A204.1 (cell line): Measurements from ENCODE around the gene OCA2.
"Not testable (repeated sequence)": the region's sequence is repeated elsewhere in the genome, so short reads cannot be mapped to it uniquely, and the experiment has no call there.

ENCODE experiments used
- FAIRE-seq: peaks from 2 replicates; lab custom pipeline; 2012; peaks lifted over from hg19 to GRCh38; lab: Jason Lieb, UNC

Gene OCA2

DNA sequence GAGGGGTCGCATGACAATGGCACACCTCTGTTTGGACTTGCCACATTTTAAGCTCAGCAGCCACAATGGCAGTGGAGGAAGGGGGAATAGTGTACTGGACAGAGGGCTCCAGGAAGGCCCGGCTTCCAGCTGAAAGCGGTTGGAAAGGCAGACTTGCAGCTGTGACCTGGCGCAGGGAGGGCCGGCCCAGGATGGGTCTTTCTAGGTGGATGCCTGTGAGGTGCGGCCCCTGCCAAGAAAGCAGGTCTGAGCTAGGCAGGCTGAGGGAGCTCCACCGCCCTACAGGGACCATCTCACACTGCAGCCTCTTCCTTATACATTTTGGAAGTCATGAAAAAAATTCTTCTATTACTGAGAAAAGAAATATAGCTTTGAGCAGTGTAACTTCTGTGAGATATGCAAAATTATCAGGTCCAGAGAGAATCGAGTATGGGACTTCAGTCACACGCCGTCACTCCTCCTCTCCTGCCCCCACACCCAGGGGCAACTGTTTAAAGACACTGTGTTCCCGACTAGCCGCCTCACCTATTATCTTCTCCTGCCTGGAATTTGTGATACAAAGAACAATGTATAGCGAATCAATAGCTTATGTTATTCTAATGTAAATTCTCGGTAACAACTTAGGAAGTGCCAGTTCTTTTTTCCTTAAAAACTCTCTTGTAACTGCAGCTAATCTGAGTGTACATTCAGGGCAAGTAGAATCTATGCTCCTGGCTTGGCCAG, 331.0 kb downstream of the OCA2 start:
- FAIRE-seq: no peak

DNA sequence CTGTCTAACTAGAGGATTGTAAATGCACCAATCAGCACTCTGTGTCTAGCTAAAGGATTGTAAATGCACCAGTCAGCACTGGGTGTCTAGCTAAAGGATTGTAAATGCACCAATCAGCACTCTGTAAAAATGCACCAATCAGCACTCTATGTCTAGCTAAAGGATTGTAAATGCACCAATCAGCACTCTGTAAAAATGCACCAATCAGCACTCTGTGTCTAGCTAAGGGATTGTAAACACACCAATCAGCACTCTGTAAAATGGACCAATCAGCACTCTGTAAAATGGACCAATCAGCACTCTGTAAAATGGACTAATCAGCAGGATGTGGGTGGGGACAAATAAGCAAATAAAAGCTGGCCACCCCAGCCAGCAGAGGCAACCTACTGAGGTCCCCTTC, 331.7 kb downstream of the OCA2 start:
- FAIRE-seq: not testable (repeated sequence)

DNA sequence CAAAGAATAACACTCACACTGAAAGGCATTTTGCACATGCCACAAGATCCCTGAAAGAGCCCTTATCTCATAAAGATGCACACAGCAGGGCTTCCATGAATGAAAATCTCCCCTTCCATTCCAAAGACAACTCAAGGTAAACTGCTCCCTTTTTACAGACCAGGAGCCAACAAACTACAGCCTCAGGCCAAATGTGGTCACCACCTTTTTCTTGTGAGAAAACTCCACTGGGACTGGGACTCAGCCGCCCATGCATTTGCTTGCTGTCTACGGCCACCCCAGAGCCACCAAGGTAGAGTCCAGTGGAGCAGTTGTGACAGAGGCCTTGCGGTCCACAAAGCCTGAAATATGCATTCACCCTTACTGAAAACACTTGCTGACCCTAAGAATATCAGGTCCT, 334.8 kb downstream of the OCA2 start:
- no peak for FAIRE-seq

DNA sequence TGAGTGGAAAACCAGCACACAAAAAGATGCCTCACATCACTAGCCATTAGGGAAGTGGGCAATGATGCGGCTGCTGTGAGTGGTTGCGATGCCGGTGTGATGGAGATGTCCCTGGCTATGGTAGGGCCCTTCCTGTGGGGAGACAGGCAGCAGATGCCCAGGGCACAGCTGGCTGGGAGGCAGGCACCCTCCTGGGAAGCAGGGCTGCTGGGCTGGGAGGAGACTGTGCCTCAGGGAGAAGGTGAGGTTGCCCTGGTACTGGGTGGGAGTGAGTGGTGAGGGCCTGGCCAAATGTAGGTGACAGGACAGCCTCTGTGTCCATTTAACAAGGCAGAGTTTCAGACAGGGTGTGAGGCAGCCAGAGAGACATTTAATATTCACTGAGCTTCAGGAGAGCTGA, 335.6 kb downstream of the OCA2 start:
- FAIRE-seq: no peak

DNA sequence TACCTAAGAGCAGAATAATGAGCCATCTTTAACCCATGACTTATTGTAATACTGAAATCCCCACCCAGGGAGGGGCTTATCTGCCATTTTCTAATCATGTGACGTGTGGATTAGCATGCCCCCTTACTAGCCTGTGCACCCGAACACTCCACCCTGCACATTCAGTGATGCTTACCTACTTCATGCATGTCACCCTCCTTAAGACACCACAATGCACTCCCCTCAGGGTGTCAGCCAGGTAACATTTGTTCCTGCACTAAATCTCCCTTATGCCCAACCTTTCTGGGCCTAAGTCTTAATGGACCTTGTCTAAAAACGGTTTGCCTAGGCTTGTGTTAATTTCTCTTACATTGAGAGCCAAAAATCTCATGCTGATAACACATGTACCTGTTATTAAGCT, 336.6 kb downstream of the OCA2 start:
- no peak for FAIRE-seq

DNA sequence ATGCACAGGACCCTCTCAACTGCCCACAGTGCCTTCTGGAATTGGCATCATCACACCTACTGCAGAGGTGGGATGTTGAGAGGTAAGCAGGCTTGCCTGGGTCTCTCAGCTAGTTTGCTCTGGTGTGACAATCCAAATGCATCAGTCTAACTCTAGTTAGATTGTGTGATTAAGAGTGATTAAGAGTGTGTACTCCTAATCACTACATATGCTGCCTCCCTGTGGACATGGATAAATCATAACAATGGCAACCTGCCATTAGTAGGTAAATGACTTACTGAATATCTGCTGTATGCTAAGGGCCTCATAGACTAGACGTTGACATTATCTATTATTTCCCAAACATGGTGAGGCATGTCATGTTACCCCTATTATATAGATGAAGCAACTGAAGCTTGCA, 342.1 kb downstream of the OCA2 start:
- FAIRE-seq: no peak

DNA sequence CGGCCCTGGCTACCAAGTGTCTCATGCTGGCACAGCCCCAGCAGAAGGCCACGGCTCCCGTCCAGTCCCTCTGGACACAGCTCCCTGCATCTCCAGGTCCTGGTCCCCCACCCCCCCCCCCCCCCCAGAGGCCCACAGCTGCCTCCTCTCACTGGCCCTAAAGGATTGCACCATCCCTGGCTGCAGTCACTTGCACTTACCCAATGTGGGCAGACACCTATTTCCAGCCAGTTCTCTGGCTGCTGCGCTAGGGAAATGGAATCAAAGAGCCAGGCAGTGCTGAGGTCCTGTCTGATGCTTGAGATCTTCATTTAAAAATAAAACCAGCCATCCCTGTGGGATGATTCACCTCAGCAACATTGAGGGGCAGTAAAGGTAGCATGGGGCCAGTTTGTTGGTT, 346.4 kb downstream of the OCA2 start:
- FAIRE-seq: no peak

DNA sequence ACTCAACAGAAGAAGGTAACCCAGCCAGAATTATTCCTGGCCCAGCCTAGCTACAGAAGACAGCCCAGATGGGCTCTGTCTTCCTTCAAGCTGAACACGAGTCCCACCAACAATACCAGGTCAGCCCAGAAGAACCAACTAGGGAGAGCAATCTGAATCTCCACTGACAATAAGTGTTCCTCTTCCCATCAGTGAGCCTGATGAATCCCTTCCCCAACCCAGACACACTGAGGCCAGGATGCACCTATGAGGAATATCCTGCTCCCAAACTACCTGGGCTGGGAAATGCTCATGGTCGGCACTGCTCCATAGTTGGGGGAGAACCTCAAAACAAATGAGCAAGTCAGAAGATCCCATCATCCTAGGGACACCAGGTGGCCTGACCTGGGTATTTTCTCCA, 351.1 kb downstream of the OCA2 start:
- FAIRE-seq: no peak

DNA sequence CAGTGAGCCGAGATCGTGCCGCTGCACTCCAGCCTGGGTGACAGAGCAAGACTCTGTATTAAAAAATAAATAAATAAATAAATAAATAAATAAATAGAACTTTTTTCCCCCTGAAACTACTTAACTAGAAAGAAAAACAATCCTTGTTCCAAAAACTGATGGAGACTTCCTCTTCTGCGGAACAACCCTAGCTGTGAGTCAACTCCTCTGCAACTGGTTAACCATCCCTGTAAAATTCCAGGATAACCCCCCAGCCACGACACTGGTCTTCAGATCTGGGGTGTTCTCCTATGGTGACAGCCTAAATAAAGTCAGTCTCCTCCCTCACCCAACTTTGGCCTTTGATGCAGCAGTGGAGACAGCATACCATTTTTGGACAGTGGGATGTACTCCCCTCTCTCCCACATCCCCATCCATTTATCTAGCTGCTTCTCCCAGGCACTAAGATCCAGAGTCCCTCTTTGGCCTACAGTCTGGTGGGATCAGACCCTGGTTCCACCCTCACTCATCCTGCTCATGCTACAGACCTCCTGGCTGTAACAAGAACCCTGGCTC, 352.6 kb downstream of the OCA2 start:
- no peak for FAIRE-seq

DNA sequence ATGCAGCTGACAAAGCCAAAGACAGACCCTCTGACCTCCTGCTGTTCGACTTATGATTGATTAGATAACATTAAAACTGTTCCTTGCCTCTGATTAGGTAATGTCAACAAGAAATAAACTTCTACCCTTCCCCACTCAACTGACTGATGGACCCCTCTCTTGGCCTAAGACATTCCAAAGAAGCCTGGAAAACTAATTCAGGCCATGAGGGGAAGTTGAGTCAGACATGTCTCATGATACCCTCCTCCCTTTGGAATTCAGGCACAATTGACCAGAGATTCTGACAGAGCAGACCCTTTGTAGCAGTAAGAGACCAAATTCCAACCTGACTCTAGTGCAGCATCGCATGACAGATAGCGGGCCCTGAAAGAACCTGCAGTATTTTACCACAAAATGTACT, 354.5 kb downstream of the OCA2 start:
- no peak for FAIRE-seq

DNA sequence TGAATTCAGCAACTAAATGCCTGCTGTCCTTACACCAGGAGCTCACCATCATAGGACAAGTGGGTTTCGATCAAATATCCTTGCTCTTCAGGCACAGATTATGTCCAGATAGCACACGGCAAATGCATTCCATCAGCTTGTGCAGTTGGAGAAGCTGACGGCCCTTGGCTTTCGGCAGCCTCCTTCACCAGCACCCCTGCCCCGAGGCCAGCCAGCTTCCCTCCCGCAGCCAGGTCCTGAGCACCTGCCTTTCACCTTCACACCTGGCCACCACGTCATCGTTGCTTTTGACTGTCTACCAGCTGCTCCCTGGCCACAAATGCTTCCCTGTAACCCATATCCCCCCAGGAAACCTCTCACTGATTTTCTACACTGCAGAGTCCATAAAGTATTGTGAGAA, 355.5 kb downstream of the OCA2 start:
- no peak for FAIRE-seq

DNA sequence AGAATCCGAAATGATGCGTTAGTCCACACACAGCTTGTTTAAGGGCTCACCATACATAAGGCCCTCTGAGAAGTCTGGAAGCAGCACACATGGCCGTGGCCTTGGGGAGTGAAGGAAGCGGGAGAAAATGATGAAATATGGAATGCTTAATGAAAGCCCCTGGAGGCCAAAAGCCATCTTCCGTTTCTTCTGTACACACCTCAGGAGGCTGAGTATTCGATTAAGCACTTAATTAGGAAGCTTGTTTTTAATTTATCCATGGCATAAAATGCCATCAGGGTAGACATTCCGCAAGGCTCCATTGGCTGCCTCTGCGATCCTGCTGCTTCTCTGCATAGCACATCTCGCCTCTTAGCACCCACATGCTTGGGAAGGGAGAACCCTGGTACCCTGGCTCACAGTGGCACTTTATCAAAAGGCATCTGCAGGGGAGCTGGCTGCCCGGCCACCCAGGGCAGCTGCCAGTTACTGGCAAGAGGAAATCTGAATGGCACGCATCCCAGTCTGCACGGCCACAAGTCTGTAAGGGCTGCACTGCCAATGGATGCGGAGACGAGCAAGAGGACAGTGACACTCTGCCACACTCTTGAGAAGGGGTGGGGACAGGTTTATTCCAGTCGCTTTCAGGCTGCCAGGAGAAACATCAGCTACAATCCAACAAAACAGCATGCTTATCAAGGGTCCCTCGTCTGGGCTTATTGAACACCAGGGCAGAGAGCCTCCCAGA, 356.2 kb downstream of the OCA2 start:
- FAIRE-seq: no peak

DNA sequence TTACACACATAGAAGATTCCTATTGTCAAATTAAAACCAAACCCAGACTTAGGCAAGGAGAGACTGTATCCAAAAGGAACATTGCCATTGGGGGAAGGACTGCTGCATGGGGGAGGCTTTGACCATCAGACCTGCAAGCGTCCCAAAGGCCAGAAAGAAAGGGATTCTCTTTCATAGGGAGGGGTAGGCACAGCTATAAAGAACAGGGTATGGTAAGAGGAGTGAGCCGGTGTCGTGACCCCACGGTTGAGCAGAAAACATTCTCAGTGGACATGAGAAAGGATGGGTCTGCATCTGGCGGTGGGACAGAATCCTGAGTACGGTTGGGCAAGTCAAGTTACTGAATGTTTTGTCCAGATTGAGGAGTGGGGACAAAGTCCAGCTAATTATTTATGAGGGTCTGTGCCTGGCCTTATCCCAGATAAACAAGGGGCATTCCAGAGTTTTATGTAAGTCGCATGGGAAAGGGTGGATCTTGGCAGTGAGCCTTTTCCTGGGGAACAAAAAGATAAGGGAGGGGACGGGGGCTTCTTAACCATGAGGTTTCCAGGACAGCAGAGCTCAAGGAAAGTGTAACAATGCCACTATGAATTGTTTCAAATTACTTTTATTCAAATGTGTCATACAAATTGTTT, 357.8 kb downstream of the OCA2 start:
- FAIRE-seq: no peak

DNA sequence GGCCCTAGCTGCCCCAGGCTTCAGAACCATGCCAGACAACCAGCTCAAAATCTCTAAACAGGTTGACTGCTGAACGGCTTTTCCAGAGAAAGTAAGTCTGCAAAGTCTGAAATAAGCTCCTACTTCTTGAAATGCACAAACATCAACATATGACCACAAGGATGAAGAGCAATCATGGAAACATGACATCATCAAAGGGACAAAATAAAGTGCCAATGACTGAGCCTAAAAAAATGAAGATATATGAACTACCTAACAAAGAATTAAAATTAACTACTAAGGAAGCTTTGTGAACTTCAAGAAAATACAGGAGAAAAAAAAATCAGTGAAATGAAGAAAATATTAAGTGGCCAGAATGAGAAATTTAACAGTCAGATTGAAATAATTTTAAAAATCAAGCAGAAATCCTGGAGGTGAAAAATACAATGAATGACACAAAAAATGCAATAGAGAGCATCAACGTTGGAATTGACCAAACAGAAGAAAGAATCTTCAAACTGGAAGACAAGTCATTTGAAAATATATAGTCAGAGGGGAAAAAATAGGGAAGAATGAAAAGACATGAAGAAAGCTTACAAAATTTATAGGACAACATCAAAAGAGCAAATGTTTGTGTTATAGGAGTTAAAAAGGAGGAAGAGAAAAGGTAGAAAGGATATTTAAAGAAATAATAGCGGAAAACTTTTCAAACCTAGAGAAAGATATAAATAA, 364.2 kb downstream of the OCA2 start:
- FAIRE-seq: no peak

DNA sequence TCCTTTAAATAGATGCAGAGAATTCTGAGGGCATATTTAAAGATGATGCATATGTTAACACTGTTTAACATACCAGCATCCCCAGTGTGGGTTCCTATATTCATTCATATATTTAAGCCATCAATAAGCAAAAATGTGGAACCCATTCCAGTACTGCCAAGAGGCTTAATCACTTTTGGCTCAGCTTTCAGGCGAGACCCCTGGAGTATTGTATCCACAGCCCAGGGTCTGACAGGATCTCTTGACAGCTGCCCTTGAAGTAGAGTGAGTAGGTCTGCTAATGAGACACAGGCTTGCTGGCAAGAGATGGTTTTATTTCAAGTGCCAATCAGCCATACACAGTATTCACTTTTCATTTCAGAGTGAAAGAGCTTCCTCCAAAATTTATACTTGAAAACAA, 367.3 kb downstream of the OCA2 start:
- FAIRE-seq: no peak

DNA sequence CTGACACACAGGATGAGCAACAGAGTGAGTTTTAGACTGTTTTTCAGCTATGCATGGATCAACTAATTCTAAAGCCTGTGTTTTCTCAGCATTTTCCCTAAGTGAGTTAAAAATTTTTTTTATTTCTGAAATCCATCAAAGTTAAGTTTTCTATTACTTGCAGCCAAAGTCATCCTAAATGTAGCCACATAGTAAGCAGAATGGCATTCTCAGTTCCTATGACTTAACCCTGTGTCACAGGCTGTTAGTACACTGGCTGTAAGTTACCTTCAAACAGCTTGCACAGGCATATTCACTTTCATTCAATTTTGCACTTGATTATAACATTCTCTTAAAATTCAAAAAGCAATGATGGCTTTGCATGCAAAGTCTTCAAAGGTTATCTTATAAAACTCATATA, 368.2 kb downstream of the OCA2 start:
- FAIRE-seq: no peak

DNA sequence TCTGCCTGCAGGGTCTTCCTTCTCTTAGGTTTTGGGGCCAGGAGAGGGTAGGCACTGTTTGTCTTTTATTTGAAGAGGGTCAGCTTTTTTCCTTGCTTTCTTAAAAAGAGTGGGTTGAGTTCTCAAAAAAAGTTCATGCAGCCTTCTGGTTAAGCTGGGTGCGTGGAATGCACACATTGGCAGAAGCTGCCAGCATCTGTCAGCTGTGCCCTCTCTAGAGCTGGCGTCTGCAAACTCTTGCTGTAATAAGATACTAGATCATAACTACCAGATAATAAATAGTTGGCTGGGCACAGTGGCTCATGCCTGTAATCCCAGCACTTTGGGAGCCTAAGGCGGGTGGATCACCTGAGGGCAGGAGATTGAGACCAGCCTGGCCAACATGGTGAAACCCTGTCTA, 373.4 kb downstream of the OCA2 start:
- no peak for FAIRE-seq

DNA sequence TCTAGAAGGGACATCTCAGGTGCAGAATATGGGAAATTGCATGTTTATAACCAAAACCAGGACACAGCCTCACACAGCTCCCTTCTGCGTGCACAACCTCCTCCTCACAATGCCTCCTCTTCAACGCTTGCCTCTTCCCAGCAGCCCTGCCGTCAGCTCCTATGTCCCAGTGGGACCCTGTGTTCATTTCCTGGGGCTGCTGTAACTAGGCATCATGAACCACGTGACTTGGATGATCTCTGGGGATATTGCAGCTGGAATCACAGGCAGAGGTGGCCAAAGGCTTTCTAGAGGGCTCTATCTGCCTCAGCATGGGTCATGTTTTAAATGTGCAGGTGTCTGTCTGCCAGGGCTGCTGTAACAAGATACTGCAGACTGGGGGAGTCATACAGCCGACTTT, 375.3 kb downstream of the OCA2 start:
- no peak for FAIRE-seq

DNA sequence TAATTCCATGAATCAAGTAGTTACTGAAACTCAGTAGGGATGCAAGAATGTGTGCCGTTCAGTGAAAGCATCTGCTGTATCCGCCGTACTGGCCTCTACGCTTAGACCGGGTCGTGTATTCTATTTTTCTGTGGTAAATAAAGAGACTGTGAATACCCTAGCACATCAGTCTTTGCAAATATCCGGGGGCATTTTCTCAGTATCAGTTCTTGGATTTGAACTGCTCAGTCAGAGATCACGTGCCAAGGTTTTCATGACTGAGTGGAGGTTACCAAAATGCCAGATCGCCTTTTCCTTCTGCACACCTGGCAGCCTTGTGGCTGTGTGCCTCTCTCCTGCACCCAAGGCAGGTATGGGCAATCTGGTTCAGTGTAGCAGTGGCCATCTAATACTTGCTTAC, 377.0 kb downstream of the OCA2 start:
- FAIRE-seq: no peak

DNA sequence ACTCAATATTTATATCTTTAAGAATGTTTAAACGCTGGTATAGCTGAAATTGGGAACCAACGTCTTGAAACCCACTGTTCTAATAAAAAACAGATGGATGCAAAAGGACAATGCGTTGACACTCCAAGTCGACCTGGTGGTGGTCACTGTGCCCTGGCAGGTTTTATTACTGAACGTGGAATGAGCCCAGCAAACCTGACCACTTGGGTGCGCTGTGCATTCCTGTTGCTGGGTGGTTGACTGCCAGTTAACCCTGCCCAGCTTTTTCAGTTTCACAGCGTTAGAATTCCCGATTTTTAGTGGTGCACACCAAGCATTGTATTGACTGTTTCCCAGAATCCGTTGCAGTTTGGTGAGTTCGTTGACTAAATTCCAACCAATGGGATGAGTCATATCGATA, 384.4 kb downstream of the OCA2 start:
- no peak for FAIRE-seq

DNA sequence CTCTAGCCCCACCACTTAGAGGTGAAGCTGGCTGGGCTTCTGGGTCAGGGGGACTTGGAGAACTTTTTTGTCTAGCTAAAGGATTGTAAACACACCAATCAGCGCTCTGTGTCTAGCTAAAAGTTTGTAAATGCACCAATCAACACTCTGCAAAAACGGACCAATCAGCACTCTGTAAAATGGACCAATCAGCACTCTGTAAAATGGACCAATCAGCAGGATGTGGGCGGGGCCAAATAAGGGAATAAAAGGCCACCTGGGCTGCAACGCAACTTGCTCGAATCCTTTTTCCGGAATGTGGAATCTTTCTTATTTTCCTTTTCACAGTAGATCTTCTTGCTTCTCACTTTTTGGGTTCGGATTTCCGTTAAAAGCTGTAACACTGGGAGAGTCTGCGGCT, 385.3 kb downstream of the OCA2 start:
- not testable (repeated sequence) for FAIRE-seq

DNA sequence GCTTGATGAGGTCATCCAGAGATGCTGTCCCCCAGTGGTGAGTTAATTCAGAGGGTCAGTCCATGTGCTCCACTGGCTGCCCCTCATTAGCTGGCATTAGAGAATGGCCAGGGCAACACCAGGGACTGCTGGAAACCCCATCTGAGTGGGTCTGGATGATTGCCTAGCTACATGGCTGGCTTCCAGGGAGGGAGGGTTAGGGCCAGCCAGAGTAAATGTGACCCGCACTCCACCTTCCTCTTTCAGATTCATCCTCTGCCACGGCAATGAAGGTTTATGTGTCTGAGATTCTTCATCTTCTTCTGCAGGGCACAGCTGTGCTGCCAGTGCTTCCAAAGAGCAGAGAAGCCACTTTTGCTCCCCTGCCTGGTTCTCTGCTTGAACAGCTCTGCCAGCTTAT, 391.9 kb downstream of the OCA2 start:
- no peak for FAIRE-seq

DNA sequence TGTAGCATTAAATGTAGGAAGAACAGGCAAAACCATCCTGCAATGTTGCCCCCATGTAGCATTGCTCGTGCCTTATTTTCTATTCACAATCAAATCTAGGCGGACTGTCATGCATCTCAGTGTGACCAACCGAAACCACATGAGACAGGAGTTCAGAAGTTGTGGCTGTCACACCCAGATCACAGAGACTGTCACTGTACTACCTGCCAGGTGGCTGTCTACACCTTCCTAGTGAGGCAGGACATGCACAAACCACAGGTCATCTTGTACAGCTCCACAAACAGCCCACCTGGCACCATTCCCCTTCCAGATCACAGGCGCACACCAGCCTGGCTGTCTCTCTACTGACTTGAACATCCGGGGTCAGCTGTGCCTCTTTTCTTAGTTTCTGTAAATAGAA, 392.8 kb downstream of the OCA2 start:
- no peak for FAIRE-seq
